Coronary artery (tissue), 2 donors: ENCODE measurements around the gene TTC3.

Experiments
- DNase-seq: peaks from one replicate; pipeline ENCODE4 v3.0.0-alpha.2; 2017; ENCODE audit warnings: low spot score
- H3K27ac ChIP-seq, 2 donors: fragments of 200-600 bp; sonication (generic); one replicate each; pipeline ENCODE4 v1.5.1; 2016 to 2019
- H3K4me3 ChIP-seq: fragments of 200-600 bp; sonication (generic); 2 replicates; pipeline ENCODE4 v1.5.1; 2016; ENCODE audit warnings: mild to moderate bottlenecking, moderate library complexity
- TF ChIP-seq, protein P1 (sequence below): fragments of 200-600 bp; sonication (generic); IDR thresholded peaks from one replicate; pipeline ENCODE4 v1.5.1; 2019; ENCODE audit warnings: antibody characterized with exemption

Gene TTC3

GRCh38 chr21:37036177-37036576 lies 36.9 kb upstream of the TTC3 start:
- TF ChIP-seq, protein P1, sequence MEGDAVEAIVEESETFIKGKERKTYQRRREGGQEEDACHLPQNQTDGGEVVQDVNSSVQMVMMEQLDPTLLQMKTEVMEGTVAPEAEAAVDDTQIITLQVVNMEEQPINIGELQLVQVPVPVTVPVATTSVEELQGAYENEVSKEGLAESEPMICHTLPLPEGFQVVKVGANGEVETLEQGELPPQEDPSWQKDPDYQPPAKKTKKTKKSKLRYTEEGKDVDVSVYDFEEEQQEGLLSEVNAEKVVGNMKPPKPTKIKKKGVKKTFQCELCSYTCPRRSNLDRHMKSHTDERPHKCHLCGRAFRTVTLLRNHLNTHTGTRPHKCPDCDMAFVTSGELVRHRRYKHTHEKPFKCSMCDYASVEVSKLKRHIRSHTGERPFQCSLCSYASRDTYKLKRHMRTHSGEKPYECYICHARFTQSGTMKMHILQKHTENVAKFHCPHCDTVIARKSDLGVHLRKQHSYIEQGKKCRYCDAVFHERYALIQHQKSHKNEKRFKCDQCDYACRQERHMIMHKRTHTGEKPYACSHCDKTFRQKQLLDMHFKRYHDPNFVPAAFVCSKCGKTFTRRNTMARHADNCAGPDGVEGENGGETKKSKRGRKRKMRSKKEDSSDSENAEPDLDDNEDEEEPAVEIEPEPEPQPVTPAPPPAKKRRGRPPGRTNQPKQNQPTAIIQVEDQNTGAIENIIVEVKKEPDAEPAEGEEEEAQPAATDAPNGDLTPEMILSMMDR, result no peak
- no peak overlapping the region for H3K4me3 ChIP-seq
- no peak for DNase-seq
- H3K27ac ChIP-seq, result no peak overlapping the region

DNA sequence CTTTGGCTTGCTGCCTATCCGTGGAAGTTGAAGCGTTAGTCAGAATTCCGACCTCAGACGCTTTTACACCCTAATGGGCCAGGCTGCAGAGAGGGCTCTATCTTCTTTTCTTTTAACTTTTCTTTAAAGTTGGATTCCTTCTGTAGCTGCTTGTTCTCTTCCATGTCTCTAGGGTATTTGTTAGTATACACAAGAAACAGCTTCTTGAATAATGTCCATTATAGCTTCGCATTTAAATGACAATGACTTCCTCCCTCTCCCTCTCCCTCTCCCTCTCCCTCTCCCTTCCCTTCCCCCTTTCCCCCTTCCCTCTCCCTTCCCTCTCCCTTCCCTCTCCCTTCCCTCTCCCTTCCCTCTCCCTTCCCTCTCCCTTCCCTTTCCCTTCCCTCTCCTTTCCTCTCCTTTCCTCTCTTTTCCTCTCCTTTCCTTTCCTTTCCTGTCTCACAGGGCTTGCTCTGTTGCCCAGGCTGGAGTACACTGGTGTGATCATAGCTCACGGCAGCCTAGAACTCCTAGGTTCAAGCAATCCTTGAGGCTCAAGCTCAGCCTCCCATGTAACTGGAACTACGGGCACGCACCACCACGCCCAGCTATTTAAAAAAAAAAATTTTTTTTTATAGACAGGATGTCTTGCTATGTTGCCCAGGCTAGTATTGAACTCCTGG lies 33.5 kb upstream of the TTC3 start:
- no peak overlapping the region for H3K27ac ChIP-seq
- no peak overlapping the region for H3K4me3 ChIP-seq
- TF ChIP-seq, protein P1, result no peak
- no peak for DNase-seq

- DNase-seq, result no peak
- TF ChIP-seq, protein P1, result no peak
- Histone ChIP-seq H3K27ac (no peak overlapping the region), H3K4me3 (no peak overlapping the region)
These were observed 32.8 kb upstream of the TTC3 start for GRCh38 chr21:37040212-37040611.

GRCh38 chr21:37041706-37042271 lies 31.3 kb upstream of the TTC3 start:
- TF ChIP-seq, protein P1, result no peak
- H3K4me3 ChIP-seq, result no peak overlapping the region
- no peak for DNase-seq
- H3K27ac ChIP-seq, result no peak overlapping the region

DNA sequence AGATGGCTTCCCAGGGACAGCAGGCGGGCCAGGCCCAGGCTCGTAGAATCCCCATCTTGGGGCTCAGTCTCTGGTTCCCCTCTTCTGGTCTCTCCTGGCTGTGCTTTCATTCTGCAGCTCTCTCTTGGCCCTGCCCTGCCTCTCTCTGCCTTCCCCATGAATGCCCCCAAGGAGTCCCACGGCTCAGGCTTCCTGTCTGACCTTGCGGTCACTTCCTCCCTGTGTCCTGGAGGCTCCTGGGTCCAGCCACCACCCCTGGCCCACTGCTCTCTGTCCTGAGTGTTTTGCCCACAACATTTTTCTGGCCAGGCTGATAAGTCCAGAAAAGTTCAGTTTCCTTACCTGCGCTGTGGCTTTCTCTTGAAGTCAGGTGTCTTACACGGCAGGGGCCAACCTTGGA lies 29.2 kb upstream of the TTC3 start:
- no peak overlapping the region for H3K27ac ChIP-seq
- TF ChIP-seq, protein P1, result no peak
- H3K4me3 ChIP-seq, result no peak overlapping the region
- no peak for DNase-seq

- TF ChIP-seq, protein P1, result no peak
- no peak overlapping the region for H3K4me3 ChIP-seq
- DNase-seq, result no peak
- H3K27ac ChIP-seq, result no peak overlapping the region
These were observed 28.4 kb upstream of the TTC3 start for GRCh38 chr21:37044643-37045042.

- TF ChIP-seq, protein P1, result no peak
- no peak overlapping the region for H3K27ac ChIP-seq
- no peak overlapping the region for H3K4me3 ChIP-seq
- no peak for DNase-seq
These were observed 27.9 kb upstream of the TTC3 start for GRCh38 chr21:37045149-37045548.
